Subcutaneous adipose tissue (tissue), 4 donors: ENCODE results near the gene STAC3. TPM values are rescaled to one million over a fixed set of nuclear protein-coding genes. Genes with fewer than 3 reads are reported as not detected.

Experiments
- total RNA-seq, 4 donors: library from RNA; depleted of rRNA; stranded (reverse); fragments of >200 nt; gene quantifications; one replicate each; pipeline ENCODE4 v1.1.0, GENCODE V29; 2016
- TF ChIP-seq, protein P1 (sequence below): fragments of 450-650 bp; IDR thresholded peaks from one replicate; pipeline ENCODE4 v1.5.1; 2016; ENCODE audit warnings: low read depth, mild to moderate bottlenecking, control low read depth, antibody characterized with exemption, moderate library complexity

The STAC3 gene
- total RNA-seq, 4 donors from 2014 or later = 2.2 to 7.8 (median 3.7) TPM

DNA sequence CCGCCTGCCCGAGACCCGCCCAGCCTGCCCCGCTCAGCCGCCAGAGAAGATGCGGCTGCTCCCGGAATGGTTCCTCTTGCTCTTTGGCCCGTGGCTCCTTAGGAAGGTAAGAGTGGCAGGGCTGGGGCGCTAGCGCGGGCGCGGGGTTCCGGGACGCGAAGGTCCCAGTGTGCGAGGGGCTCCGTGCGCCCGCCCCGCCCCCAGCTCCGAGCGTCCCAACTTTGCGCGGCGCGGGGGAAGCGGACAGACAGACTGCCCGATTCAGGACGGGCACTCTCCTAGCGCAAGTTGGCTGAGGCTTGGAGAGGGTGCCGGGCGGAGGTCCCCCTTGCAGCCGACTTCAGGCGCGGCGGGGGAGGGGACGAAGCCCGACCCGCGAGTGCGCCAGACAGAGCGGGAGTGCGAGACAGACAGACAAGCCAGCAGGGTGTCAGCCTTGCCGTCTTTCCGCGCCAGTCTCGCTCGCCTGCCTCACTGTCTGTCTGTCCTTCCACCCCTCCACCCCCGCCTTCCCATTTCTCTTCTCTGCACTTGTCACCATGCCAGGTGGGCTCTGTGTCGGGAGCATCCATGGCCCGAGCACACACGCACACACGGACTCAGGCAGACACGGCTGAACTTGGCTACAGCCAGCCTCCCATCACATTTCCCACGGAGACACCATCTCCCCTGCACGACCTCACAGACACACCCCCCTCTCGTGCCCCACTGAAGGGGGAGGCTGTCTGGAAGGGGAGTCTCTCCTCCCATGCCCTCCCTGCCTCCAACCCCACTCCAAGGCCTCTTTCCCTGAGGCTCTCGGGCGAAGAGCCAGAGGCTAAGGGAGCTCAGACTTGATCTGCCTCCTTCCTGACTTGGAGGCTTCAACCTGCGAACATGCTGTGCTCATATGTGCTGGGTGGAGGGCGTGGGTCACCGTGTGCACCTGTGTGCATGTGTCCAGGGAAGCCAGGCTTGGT, 33.8 kb downstream of the STAC3 start:
- TF ChIP-seq, protein P1, sequence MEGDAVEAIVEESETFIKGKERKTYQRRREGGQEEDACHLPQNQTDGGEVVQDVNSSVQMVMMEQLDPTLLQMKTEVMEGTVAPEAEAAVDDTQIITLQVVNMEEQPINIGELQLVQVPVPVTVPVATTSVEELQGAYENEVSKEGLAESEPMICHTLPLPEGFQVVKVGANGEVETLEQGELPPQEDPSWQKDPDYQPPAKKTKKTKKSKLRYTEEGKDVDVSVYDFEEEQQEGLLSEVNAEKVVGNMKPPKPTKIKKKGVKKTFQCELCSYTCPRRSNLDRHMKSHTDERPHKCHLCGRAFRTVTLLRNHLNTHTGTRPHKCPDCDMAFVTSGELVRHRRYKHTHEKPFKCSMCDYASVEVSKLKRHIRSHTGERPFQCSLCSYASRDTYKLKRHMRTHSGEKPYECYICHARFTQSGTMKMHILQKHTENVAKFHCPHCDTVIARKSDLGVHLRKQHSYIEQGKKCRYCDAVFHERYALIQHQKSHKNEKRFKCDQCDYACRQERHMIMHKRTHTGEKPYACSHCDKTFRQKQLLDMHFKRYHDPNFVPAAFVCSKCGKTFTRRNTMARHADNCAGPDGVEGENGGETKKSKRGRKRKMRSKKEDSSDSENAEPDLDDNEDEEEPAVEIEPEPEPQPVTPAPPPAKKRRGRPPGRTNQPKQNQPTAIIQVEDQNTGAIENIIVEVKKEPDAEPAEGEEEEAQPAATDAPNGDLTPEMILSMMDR = no peak

DNA sequence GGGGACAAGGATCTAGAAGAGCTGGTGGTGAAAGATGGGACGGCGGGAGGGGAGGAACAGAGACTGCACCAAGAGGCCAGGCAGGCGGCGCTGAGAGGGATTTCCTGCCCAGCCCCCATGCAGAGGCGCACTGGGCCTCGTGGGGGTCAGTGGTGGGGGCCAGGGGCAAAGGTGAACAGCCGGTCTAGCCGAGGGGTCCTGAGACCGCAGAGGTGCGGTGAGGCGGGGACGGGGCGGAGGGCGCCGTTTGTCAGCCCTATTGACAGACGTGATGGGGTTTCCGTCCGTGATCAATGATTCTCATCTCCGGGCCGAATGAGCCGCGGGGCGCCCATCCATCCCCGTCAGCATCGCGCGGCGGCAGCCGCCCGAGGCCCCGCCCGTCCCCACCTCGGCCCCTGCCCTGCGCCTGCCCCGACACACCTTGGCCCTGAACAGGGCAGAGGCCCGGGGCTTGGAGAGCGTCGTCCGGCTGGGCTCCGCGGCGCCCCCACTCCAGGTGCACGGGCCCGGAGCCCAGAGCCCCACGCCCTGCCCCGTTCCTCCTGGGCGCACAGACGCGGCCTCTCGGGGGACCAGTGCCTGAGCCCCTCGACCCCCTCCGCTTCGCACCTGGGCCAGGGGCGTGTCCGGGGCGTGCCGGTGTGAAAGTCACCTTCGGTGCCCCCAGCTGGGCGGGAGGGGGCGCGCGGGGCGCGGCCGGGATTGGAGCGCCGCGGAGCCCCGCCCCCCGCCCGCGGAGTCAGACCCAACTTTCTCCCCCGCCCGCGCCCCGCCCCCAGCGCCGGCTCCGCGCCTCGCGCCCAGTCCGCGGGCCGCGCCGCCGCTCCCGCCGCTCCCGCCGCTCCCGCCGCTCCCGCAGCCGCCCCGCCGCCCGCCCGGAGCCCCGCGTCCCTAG, 34.7 kb downstream of the STAC3 start, which contains the start of gene NXPH4:
NXPH4 (plus strand) TSS at position 781 of the 898 bp plus-strand sequence. CDS start 176 bp downstream, outside the sequence.
- TF ChIP-seq, protein P1 = no peak

DNA sequence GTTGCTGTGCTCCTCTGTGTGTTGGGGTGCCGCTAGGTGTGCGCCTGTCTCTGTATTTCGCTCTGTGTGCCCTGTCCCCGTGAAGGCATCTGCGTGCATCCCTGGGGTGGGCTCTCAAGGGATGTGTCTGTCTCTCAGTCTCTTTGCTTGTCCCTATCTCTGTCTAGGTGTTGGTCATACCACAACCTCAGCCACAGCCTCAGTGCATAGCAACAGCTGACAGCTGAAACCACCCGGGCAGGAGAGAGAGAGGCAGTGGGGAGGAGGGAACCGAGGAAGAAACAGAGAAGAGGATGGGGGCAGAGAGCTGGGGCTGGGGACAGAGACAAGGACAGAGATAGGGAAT, 35.3 kb downstream of the STAC3 start:
- TF ChIP-seq, protein P1 = no peak

DNA sequence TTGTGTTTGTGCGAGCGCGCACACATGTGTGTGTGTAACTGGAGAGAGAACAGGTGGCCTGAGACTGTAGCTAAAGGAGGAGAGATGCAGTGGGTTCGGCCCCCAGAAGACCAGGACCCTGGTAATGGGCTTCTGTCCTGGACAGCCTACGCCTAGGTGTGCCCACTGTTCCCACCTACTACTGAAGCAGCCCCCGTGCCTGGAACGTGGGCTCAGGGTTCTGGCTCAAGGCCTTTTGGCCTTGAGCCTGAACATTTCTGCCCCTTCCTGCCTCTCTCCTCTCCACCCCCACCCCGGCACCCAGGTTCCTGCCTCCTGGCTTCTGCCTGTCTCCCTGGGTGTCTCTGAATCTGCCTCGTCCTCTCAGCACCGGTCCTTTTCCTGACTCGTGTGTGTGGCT, 35.9 kb downstream of the STAC3 start:
- TF ChIP-seq, protein P1 = no peak

DNA sequence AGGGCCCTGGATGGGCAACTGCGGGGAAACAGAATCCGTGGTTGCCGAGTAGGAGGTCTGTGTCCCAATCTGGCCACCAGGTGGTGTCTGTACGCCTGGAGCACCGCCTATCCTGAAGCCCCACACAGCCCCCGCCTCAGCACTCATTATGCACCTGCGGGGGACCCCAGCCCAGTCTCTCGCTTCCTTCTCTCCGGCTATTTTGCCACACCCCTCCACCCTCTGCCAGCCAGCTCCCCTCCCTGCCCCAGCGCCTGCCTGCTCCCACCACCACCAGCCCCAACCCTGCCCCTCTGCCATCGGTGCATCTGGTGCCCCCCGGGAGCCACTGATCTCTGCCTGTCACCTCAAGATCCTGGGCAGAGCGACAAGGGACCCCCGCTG, 36.6 kb downstream of the STAC3 start:
- TF ChIP-seq, protein P1 = no peak

DNA sequence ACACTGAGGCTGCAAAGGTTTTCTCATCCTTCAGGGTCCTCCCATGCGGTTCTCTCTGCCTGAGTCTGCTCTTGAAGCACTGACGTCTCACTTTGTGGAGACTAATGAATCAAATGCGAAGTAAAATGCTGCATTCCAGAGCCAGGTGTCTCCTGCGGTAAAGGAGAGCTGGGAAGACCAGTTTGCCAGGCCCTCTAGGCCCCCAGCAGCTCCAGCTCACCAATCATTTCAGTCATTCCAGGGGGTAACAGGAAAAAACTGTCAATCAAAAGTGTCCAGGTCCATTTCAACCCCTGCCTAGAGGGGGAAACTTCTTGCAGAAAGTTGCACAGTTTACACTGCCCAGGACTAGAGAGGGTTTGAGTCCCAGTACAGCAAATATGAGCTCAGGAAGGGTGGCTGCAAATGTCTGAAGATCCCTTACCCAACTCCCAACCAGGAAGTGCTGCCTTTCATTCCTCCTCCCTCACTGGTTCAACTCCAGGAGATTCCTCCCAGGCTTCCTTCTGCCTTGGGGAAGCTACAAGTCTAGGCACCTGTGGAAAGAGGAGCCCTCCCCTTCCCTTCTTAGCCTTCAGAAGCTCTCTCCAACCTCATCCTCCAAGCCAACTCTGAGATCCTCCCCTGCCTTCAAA, 37.1 kb downstream of the STAC3 start:
- TF ChIP-seq, protein P1 = no peak
